CD4-positive, alpha-beta T cell treated with Interleukin-4 for 1 hour (primary cell): ENCODE data around the gene OLFML2A.
"Not testable (repeated sequence)": the region's sequence is repeated elsewhere in the genome, so short reads cannot be mapped to it uniquely, and the experiment has no call there.

Experiments used
- DNase-seq, 2 donors: peaks; one replicate each; pipeline ENCODE4 v3.0.0-alpha.2; 2020 to 2022

The OLFML2A gene

GRCh38 chr9:124761710-124762109, 15.2 kb upstream of the OLFML2A start:
- no peak for DNase-seq

GRCh38 chr9:124762633-124763032, 14.3 kb upstream of the OLFML2A start:
- DNase-seq = no peak

- no peak for DNase-seq
Measured at GRCh38 chr9:124764774-124765438, 12.0 kb upstream of the OLFML2A start.

DNA sequence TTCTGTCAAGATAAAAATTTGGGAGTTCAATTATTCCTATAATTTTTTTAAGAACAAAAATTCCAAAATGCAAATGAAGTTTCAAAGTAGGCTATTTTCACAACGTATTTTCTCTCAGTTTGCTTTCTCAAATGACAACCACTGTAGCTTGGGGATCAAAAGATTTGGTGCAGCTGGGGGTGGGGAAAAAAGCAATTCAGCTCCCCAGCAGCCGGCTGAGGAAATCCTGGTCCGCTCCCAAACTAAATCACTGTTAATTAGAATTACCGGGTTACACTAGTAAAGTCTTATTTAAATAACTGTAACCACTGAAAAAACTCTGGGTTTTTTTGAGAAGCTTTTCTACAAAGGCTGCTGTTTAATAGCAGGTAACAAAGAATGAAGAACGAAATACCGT, 11.5 kb upstream of the OLFML2A start:
- no peak for DNase-seq

DNA sequence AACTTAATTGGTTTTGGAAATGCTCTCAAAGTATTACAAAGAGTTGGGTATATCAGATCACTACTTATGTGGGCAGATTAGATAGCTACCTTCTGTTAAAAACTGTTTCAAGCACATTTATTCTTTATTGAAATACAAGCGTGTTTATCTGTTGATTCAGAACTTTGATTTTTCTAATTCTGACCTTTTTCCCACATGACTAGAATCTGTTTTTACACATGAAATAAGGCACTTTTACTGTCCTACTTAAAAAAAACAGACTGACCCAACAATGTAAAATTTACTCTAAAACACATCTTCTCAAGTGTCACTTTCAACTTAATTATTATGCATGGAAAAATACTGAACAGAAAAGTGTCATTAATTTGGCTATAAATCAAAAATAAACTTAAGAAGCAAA, 10.6 kb upstream of the OLFML2A start:
- no peak for DNase-seq

GRCh38 chr9:124766815-124767554, 9.9 kb upstream of the OLFML2A start:
- no peak for DNase-seq

- DNase-seq = no peak
Measured at GRCh38 chr9:124767821-124768220, 9.1 kb upstream of the OLFML2A start.

GRCh38 chr9:124768334-124768733, 8.6 kb upstream of the OLFML2A start:
- no peak for DNase-seq

DNA sequence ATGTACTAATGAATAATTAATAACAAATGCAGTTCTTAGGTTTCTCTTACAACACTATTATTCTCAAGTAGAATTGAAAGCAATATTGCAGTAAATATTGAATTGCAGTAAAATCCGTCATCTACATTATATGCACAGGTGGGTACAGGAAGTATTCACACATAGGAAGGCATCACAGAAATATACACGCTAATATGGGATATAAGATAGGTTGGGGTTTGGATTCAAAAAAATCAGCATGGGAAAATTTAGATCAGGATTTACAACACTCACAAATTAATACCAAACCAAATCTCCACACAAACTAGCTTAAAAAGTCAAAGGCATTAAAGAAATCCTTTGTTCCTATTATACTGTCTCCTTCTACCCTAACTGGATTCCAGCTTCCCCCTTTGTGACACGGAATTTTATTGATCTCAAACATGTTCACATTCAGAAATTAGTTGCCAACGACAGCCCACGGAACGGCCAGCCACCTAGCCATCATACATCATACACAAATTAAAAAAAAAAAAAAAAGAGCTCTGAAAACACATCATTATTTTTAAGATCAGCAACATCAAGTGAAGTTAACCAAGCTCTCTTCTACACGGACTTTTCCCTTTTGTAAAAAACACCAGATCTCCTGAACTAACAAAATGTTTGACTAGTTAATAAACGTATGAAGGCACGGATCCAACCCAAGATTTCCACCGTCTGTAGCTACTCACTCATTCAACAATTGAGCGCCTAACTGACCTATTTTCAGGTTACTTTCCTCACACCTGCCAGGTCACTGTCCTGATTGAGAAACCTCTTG, 8.0 kb upstream of the OLFML2A start:
- no peak for DNase-seq

GRCh38 chr9:124769549-124770358, 7.2 kb upstream of the OLFML2A start:
- DNase-seq = peak in 1 of 2 donors; percentile 17

DNA sequence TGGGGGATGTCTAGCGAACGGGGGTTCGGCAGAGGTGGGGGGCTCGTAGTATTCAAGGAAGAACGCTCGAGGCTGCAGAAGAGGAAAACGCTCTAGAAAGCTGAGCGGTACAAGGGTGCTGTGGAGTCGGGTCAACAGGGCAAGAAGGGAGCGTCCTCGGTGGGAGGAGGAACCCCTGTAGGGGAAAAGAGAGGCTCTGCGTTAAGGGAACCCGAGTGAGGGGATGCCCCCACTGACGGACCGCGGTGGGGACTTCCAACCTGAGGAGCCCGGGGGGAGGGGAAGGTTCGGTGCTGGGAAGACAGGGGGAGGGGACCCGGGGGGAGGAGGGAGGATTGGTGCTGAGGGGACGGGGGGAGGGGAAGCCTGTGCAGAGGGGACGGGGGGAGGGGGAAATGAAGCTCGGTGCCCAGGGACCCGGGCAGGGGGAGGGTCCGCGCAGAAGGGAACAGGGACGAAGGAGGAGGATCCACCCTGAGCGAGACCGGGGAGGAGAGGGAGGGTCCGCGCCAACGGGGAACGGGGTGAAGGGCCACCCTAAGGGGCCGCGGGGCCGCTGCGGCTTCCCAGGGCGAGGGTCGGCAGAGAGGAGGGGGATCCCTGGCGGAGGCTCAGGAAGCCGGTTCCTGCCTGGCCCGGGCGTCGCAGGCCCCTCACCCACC, 6.4 kb upstream of the OLFML2A start:
- peak; percentile 34 to 40 for DNase-seq

GRCh38 chr9:124771021-124771866, 5.7 kb upstream of the OLFML2A start, which contains the start of gene NR6A1:
Gene NR6A1, minus strand, starts transcription at chr9:124771311.
- peak; percentile 94 to 95 for DNase-seq

GRCh38 chr9:124771867-124772679, 4.9 kb upstream of the OLFML2A start:
- DNase-seq = peak; percentile 21 to 34

GRCh38 chr9:124772877-124773276, 4.1 kb upstream of the OLFML2A start:
- DNase-seq = not testable (repeated sequence)

- DNase-seq = no peak
Measured at GRCh38 chr9:124773473-124774128, 3.3 kb upstream of the OLFML2A start.

- peak; percentile 84 to 85 for DNase-seq
Measured at GRCh38 chr9:124774129-124774978, 2.6 kb upstream of the OLFML2A start.

DNA sequence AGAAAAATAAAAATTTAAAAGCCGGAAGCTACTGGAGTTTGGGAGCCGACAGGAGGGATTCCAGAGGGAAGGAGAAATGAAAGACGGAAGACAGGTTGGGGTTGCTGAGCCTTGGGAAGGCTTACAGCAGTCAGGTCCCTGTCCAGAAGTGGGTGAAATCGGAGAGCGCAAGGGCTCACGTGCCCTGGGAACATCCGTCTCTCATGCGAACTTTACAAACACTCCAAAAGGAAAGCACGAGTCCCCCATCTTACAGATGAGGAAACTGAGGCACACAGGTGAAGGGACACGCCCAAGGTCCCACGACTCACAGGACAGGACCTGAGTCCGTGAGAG, 347 bp upstream of the OLFML2A start:
- DNase-seq = no peak

GRCh38 chr9:124778575-124779367, 1.8 kb downstream of the OLFML2A start:
- DNase-seq = no peak
